Heart left ventricle (tissue), 16 donors: ENCODE results near the gene MAGI1. TPM values are rescaled to one million over a fixed set of nuclear protein-coding genes. Genes with fewer than 3 reads are reported as not detected.

Experiments
- ATAC-seq, 4 donors: fragments of 200-7000 bp; cut with Tn5 transposase; one replicate each; pipeline ENCODE4 v1.9.1; 2020 to 2022; ENCODE audit warnings: moderate library complexity in 4 of 4, mild to moderate bottlenecking in 3 of 4, moderate number of reproducible peaks in 1 of 4
- DNase-seq, 5 donors: peaks; one replicate each; pipeline ENCODE4 v3.0.0-alpha.2; 2020
- H3K27ac ChIP-seq, 12 donors: fragments of 200-600 bp; sonication (generic) in 4 of 12; one replicate each; pipeline versions ENCODE4 v1.5.0 to v1.8.0; 2016 to 2022; ENCODE audit warnings: mild to moderate bottlenecking in 2 of 12
- H3K27me3 ChIP-seq, 9 donors: fragments of 200-600 bp; sonication (generic) in 2 of 9; one replicate each; pipeline versions ENCODE4 v1.5.1 to v1.8.0; 2016 to 2022; ENCODE audit warnings: mild to moderate bottlenecking in 3 of 9
- H3K36me3 ChIP-seq, 9 donors: fragments of 200-600 bp; sonication (generic) in 2 of 9; one replicate each; pipeline versions ENCODE4 v1.5.0 to v1.8.0; 2018 to 2022; ENCODE audit warnings: mild to moderate bottlenecking in 2 of 9
- H3K4me1 ChIP-seq, 12 donors: fragments of 200-600 bp; sonication (generic) in 4 of 12; one replicate each; pipeline versions ENCODE4 v1.5.0 to v1.8.0; 2016 to 2022; ENCODE audit warnings: mild to moderate bottlenecking in 3 of 12
- H3K4me3 ChIP-seq, 12 donors: fragments of 200-600 bp; sonication (generic) in 4 of 12; one replicate each; pipeline versions ENCODE4 v1.5.0 to v1.8.0; 2017 to 2022; ENCODE audit warnings: mild to moderate bottlenecking in 9 of 12, moderate library complexity in 4 of 12
- H3K9me3 ChIP-seq, 12 donors: fragments of 200-600 bp; sonication (generic) in 4 of 12; one replicate each; pipeline versions ENCODE4 v1.5.0 to v1.8.0; 2016 to 2022; ENCODE audit warnings: mild to moderate bottlenecking in 1 of 12
- POLR2A ChIP-seq, 2 donors: fragments of 450-650 bp; IDR thresholded peaks; one replicate each; pipeline ENCODE4 v1.6.1; 2017; ENCODE audit warnings: antibody characterized with exemption in 2 of 2, mild to moderate bottlenecking in 2 of 2, moderate library complexity in 2 of 2
- WGBS, 4 donors: extraction: QIAGEN DNeasy Blood & Tissue Kit in 2 of 4; methylation state at CpG; one replicate each; pipeline versions ENCODE4 v1.1.5 to v1.1.7; 2013 to 2018; 5-methylcytosine and 5-hydroxymethylcytosine counted together
- intact Hi-C, 10 donors: fragments of 100-400 bp; cut with DNase I; formaldehyde crosslinking; loops; one replicate each; pipeline versions ENCODE4 v1.11.1 to v1.14.2; 2022
- polyA plus RNA-seq, 2 donors: library from polyadenylated mRNA; stranded (reverse); fragments of 200-250 nt; gene quantifications; one replicate each; pipeline ENCODE4 v1.2.3, GENCODE V29; 2013
- total RNA-seq, 9 donors: library from RNA; depleted of rRNA in 2 of 9; stranded (reverse); fragments of >200 nt in 2 of 9; fragmentation: NEBNext Ultra II Directional in 3 of 9; extraction: Animal tissue kit (Norgen Biotek cat#: 25700) in 3 of 9; gene quantifications; one replicate each; pipeline versions ENCODE4 v1.1.0 to v1.2.4, GENCODE V29; 2016 to 2023
- TF ChIP-seq, protein P1 (sequence below), 12 donors: fragments of 200-600 bp; sonication (generic) in 4 of 12; IDR thresholded peaks; one replicate each; pipeline versions ENCODE4 v1.5.0 to v1.8.0; 2018 to 2022; ENCODE audit warnings: antibody characterized with exemption in 12 of 12, mild to moderate bottlenecking in 5 of 12
- donor health status: ischemic (EF 13 %, LVEDD 7.1; RV severe dilation, severe dysfunction).
- donor health status: healthy with polysubstance abuse.
- donor health status: DM: no; HTN: yes; CAD: no.
- donor health status: DM: no; HTN: no; CAD: no.
- donor health status: ischemic (EF 25% LVEDD 6.9; RV normal size, moderate dysfunction).
- donor health status: ischemic (EF 25% LVEDD 5.7; RV mildly dilated, moderate dysfunction).
- donor health status: healthy.
- donor health status: DM: yes; HTN: yes; CAD: no.
- donor health status: ischemic (EF 35%, LVEDD 5.7; RV mildly dilated, moderate dysfunction).
- donor health status: nonischemic (EF 11% LVEDD 7.7; RV severe dilation, severe dysfunction).
- donor health status: DM: yes; HTN: yes; CAD: no.
- donor health status: PGD.
- donor health status: ischemic (EF 29% LVEDD 5.4; RV normal size, mild dysfunction).
- donor health status: nonischemic (EF 23%, LVEDD 6.1; RV moderate dilation, normal function).

Gene MAGI1
- total and polyA plus RNA-seq, 11 donors = 18.5 to 52.1 (median 31.4) TPM

DNA sequence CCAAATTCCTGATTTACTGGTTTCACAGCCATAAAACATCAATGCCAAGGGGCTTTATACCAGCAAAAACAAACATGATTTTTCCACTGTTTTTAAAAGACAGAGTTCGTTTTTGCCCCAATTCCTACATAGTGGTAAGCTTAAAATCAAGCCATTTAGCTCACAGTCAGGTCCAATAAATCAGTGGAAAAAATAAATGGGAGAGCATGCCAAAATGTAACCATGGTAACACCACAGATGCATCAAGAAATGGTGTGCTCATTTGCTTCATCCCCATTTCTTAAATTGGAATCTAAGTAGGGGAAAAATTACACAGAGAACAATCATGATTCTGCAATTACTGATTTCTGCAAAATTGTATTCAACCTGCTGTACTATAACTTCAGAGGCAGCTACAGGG lies 418.8 kb downstream of the MAGI1 start:
- Histone ChIP-seq H3K27me3 (no peaks in the 10 kb centered on the region), H3K4me3 (no peak overlapping the region), H3K9me3 (no peaks in the 10 kb centered on the region), H3K4me1 (peaks cover 0 to 68% (median 13%) of the 10 kb centered on the region in 12 donors), H3K36me3 (no peaks in the 10 kb centered on the region), H3K27ac (peak overlapping the region in 3 of 12 donors; percentile 7 to 51 (median 12))
- intact Hi-C loops = loop anchor here in 2 of 10 donors (5.0 kb wide), 2 partner anchors 38 to 43 kb away; no protein-coding TSS in a partner anchor
- WGBS, 4 donors = 74 to 89% (median 83%) methylated on average over 1 of the region's 1 CpG
- no peak for ATAC-seq
- TF ChIP-seq POLR2A (IDR thresholded peaks at IDR 0.05) = no peak
- TF ChIP-seq, protein P1, sequence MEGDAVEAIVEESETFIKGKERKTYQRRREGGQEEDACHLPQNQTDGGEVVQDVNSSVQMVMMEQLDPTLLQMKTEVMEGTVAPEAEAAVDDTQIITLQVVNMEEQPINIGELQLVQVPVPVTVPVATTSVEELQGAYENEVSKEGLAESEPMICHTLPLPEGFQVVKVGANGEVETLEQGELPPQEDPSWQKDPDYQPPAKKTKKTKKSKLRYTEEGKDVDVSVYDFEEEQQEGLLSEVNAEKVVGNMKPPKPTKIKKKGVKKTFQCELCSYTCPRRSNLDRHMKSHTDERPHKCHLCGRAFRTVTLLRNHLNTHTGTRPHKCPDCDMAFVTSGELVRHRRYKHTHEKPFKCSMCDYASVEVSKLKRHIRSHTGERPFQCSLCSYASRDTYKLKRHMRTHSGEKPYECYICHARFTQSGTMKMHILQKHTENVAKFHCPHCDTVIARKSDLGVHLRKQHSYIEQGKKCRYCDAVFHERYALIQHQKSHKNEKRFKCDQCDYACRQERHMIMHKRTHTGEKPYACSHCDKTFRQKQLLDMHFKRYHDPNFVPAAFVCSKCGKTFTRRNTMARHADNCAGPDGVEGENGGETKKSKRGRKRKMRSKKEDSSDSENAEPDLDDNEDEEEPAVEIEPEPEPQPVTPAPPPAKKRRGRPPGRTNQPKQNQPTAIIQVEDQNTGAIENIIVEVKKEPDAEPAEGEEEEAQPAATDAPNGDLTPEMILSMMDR (IDR thresholded peaks at IDR 0.05) = no peak
- no peak for DNase-seq

- intact Hi-C loops = loop anchor here in 1 of 10 donors (5.0 kb wide), 1 partner anchor 37 kb away; no protein-coding TSS in a partner anchor
- 31 to 42% (median 35%) methylated on average over 5 of the region's 5 CpGs for WGBS, 4 donors
Measured at GRCh38 chr3:65619451-65619881, 419.3 kb downstream of the MAGI1 start.

DNA sequence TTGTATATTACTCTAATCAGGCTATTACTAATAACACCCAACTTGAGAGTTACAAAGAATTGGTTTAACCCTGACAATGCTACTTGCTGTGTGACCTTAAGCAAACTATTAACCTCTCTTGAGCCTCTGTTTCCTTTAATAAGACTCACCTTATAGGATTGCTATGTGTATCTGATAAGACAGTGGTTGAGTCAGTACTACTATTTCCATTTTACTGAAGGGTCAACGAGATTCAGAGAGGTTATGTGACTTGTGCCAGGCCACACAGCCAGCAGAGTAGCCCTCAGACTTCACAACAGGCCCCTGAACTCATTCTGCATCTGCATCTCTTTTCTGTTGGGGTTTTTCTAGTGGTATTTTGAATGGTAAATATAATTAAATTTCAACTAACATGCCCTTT lies 420.1 kb downstream of the MAGI1 start:
- Histone ChIP-seq H3K27me3 (no peaks in the 10 kb centered on the region), H3K4me3 (no peak overlapping the region), H3K4me1 (peaks cover 0 to 59% (median 13%) of the 10 kb centered on the region in 12 donors), H3K9me3 (no peaks in the 10 kb centered on the region), H3K36me3 (no peaks in the 10 kb centered on the region), H3K27ac (peak overlapping the region in 3 of 12 donors; percentile 7 to 51 (median 18))
- WGBS, 4 donors = 22 to 46% (median 34%) methylated on average over 1 of the region's 1 CpG
- no peak for TF ChIP-seq POLR2A (IDR thresholded peaks at IDR 0.05)
- TF ChIP-seq, protein P1 (IDR thresholded peaks at IDR 0.05) = no peak
- DNase-seq (no peak), ATAC-seq (no peak)
- intact Hi-C loops = loop anchor here in 1 of 10 donors (5.0 kb wide), 1 partner anchor 36 kb away; no protein-coding TSS in a partner anchor

More at GRCh38 chr3:65619451-65619881, 419.3 kb downstream of the MAGI1 start:
- DNase-seq = no peak
- peaks cover 0 to 65% (median 13%) of the 10 kb centered on the region in 12 donors for H3K4me1 ChIP-seq
- no peaks in the 10 kb centered on the region for H3K27me3 ChIP-seq
- H3K9me3 ChIP-seq = no peaks in the 10 kb centered on the region
- H3K27ac ChIP-seq = peak overlapping the region in 4 of 12 donors; percentile 2 to 51 (median 10)
- ATAC-seq = no peak
- TF ChIP-seq POLR2A (IDR thresholded peaks at IDR 0.05) = no peak
- TF ChIP-seq, protein P1 (IDR thresholded peaks at IDR 0.05) = no peak
- no peak overlapping the region for H3K4me3 ChIP-seq
- H3K36me3 ChIP-seq = no peaks in the 10 kb centered on the region

- Histone ChIP-seq H3K4me1 (peaks cover 0 to 57% (median 9%) of the 10 kb centered on the region in 12 donors), H3K9me3 (no peaks in the 10 kb centered on the region), H3K27ac (peak overlapping the region in 6 of 12 donors; percentile 1 to 45 (median 12)), H3K36me3 (no peaks in the 10 kb centered on the region), H3K27me3 (no peaks in the 10 kb centered on the region), H3K4me3 (no peak overlapping the region)
- TF ChIP-seq, protein P1 (IDR thresholded peaks at IDR 0.05) = no peak
- no peak for TF ChIP-seq POLR2A (IDR thresholded peaks at IDR 0.05)
- ATAC-seq (no peak), DNase-seq (no peak)
- intact Hi-C loops = loop anchor here in 1 of 10 donors (5.0 kb wide), 1 partner anchor 35 kb away; no protein-coding TSS in a partner anchor
- 72 to 88% (median 79%) methylated on average over 6 of the region's 6 CpGs for WGBS, 4 donors
Measured at GRCh38 chr3:65617787-65618186, 420.9 kb downstream of the MAGI1 start.
